Measurements from ENCODE around the gene DLGAP1.

The DLGAP1 gene

GRCh38 chr18:3716116-3716660, 738.9 kb downstream of the DLGAP1 start:
- H4K8ac ChIP-seq (ENCODE audit: low read depth, low read length): no peak overlapping the region
- no peaks in the 10 kb centered on the region for H3K79me2 ChIP-seq (ENCODE audit: control insufficient read depth, insufficient read depth, low read length)
- H3K4me2 ChIP-seq (ENCODE audit: low read length): no peak overlapping the region
- H3K9ac ChIP-seq (ENCODE audit: low read length): no peak overlapping the region
- no peak overlapping the region for H4K5ac ChIP-seq (ENCODE audit: low read length)
- H3K56ac ChIP-seq (ENCODE audit: low read length): no peak overlapping the region
- no peak overlapping the region for H3K4ac ChIP-seq (ENCODE audit: low read depth, low read length)
- H2AK5ac ChIP-seq (ENCODE audit: low read length): no peak overlapping the region
- H3K4me3 ChIP-seq (ENCODE audit: low read length): no peak overlapping the region
- no peak overlapping the region for H3K27ac ChIP-seq (ENCODE audit: low read depth, low read length)
- H2BK15ac ChIP-seq (replicated peaks; ENCODE audit: low read depth): no peak overlapping the region
- no peak overlapping the region for H2BK120ac ChIP-seq (ENCODE audit: low read depth, low read length)
- H3K23ac ChIP-seq (ENCODE audit: low read length): no peak overlapping the region
- H3K4me1 ChIP-seq (ENCODE audit: control insufficient read depth, low read depth, low read length): no peaks in the 10 kb centered on the region
- H3K27me3 ChIP-seq (ENCODE audit: insufficient read depth, low read length, poor library complexity): no peaks in the 10 kb centered on the region
- no peaks in the 10 kb centered on the region for H3K79me1 ChIP-seq (ENCODE audit: low read length)
- no CpG with 5 or more reads among the region's 1 CpG for WGBS (ENCODE audit: extremely low coverage, insufficient coverage, low lambda C conversion rate)
- no peak overlapping the region for H2BK5ac ChIP-seq (ENCODE audit: low read length)
- H3K36me3 ChIP-seq (ENCODE audit: control insufficient read depth, insufficient read depth, low read length): no peaks in the 10 kb centered on the region
- no peak overlapping the region for H3K18ac ChIP-seq (ENCODE audit: low read length)
- DNase-seq: no peak

DNA sequence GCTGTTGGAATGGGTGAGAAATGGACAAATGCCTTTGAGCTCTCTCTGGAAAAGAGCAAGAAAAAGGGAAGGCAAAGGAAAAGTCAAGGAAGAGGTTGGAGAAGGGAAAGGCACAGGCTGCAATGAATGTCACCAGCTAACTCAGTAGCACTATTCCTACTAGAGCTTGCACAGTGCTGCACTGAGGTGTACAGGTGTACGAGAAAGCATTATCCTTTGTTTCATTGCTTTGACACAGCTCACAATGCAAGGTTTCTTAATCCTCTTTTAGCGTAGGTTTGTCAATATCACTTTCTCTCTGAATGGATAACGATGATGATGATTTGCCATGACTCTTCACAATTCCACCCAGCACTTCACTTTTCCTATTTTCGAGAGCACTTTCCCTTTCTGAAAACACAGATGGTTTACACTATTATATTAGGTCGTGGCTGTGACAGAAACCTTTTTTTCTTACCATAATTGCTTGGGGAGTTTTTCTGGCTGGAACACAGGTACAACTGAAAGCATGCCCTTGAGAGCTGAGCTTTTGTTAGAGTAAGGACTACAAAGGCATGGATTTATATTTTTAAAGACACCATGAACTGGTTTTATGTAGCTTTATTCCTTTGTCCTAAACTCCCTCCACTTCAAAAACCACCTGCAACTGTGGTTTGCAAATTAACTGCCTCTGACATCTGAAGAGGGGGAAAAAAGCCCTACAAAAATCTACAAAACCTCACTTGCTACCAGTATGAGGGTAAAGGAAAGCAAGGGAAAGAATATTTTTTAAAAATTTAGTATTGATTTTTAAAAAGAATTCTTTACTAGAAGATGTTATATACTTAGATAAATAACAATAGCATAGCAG, 739.7 kb downstream of the DLGAP1 start:
- Histone ChIP-seq H4K8ac (ENCODE audit: low read depth, low read length) (no peak overlapping the region), H2BK120ac (ENCODE audit: low read depth, low read length) (no peak overlapping the region), H2AK5ac (ENCODE audit: low read length) (no peak overlapping the region), H3K56ac (ENCODE audit: low read length) (no peak overlapping the region), H4K5ac (ENCODE audit: low read length) (no peak overlapping the region), H2BK5ac (ENCODE audit: low read length) (no peak overlapping the region), H3K79me1 (ENCODE audit: low read length) (no peaks in the 10 kb centered on the region), H3K79me2 (ENCODE audit: control insufficient read depth, insufficient read depth, low read length) (no peaks in the 10 kb centered on the region), H3K18ac (ENCODE audit: low read length) (no peak overlapping the region), H2BK15ac (replicated peaks; ENCODE audit: low read depth) (no peak overlapping the region), H3K4me1 (ENCODE audit: control insufficient read depth, low read depth, low read length) (no peaks in the 10 kb centered on the region), H3K4me3 (ENCODE audit: low read length) (no peak overlapping the region), H3K27me3 (ENCODE audit: insufficient read depth, low read length, poor library complexity) (no peaks in the 10 kb centered on the region), H3K36me3 (ENCODE audit: control insufficient read depth, insufficient read depth, low read length) (no peaks in the 10 kb centered on the region), H3K4ac (ENCODE audit: low read depth, low read length) (no peak overlapping the region), H3K4me2 (ENCODE audit: low read length) (no peak overlapping the region), H3K9ac (ENCODE audit: low read length) (no peak overlapping the region), H3K23ac (ENCODE audit: low read length) (no peak overlapping the region), H3K27ac (ENCODE audit: low read depth, low read length) (no peak overlapping the region)
- no CpG with 5 or more reads among the region's 5 CpGs for WGBS (ENCODE audit: extremely low coverage, insufficient coverage, low lambda C conversion rate)
- no peak for DNase-seq

- Histone ChIP-seq H3K23ac (ENCODE audit: low read length) (no peak overlapping the region), H3K4ac (ENCODE audit: low read depth, low read length) (no peak overlapping the region), H3K9ac (ENCODE audit: low read length) (no peak overlapping the region), H3K36me3 (ENCODE audit: control insufficient read depth, insufficient read depth, low read length) (no peaks in the 10 kb centered on the region), H3K79me2 (ENCODE audit: control insufficient read depth, insufficient read depth, low read length) (no peaks in the 10 kb centered on the region), H3K27ac (ENCODE audit: low read depth, low read length) (no peak overlapping the region), H2AK5ac (ENCODE audit: low read length) (no peak overlapping the region), H2BK5ac (ENCODE audit: low read length) (no peak overlapping the region), H3K4me1 (ENCODE audit: control insufficient read depth, low read depth, low read length) (no peaks in the 10 kb centered on the region), H4K8ac (ENCODE audit: low read depth, low read length) (no peak overlapping the region), H2BK15ac (replicated peaks; ENCODE audit: low read depth) (no peak overlapping the region), H3K18ac (ENCODE audit: low read length) (no peak overlapping the region), H3K4me3 (ENCODE audit: low read length) (no peak overlapping the region), H4K5ac (ENCODE audit: low read length) (no peak overlapping the region), H3K56ac (ENCODE audit: low read length) (no peak overlapping the region), H3K79me1 (ENCODE audit: low read length) (no peaks in the 10 kb centered on the region), H3K4me2 (ENCODE audit: low read length) (no peak overlapping the region), H3K27me3 (ENCODE audit: insufficient read depth, low read length, poor library complexity) (no peaks in the 10 kb centered on the region), H2BK120ac (ENCODE audit: low read depth, low read length) (no peak overlapping the region)
- WGBS (ENCODE audit: extremely low coverage, insufficient coverage, low lambda C conversion rate): no CpG with 5 or more reads among the region's 8 CpGs
- no peak for DNase-seq
Observed at GRCh38 chr18:3713708-3714107, 741.4 kb downstream of the DLGAP1 start.

- no peak overlapping the region for H3K9ac ChIP-seq (ENCODE audit: low read length)
- H3K56ac ChIP-seq (ENCODE audit: low read length): no peak overlapping the region
- no peaks in the 10 kb centered on the region for H3K79me1 ChIP-seq (ENCODE audit: low read length)
- H3K27me3 ChIP-seq (ENCODE audit: insufficient read depth, low read length, poor library complexity): no peaks in the 10 kb centered on the region
- H3K79me2 ChIP-seq (ENCODE audit: control insufficient read depth, insufficient read depth, low read length): no peaks in the 10 kb centered on the region
- no peak overlapping the region for H3K4me3 ChIP-seq (ENCODE audit: low read length)
- no peak overlapping the region for H3K23ac ChIP-seq (ENCODE audit: low read length)
- H3K4me2 ChIP-seq (ENCODE audit: low read length): no peak overlapping the region
- H2BK15ac ChIP-seq (replicated peaks; ENCODE audit: low read depth): no peak overlapping the region
- H3K4ac ChIP-seq (ENCODE audit: low read depth, low read length): no peak overlapping the region
- H4K5ac ChIP-seq (ENCODE audit: low read length): no peak overlapping the region
- H2AK5ac ChIP-seq (ENCODE audit: low read length): no peak overlapping the region
- no peaks in the 10 kb centered on the region for H3K4me1 ChIP-seq (ENCODE audit: control insufficient read depth, low read depth, low read length)
- H3K27ac ChIP-seq (ENCODE audit: low read depth, low read length): no peak overlapping the region
- H3K36me3 ChIP-seq (ENCODE audit: control insufficient read depth, insufficient read depth, low read length): no peaks in the 10 kb centered on the region
- no peak overlapping the region for H2BK120ac ChIP-seq (ENCODE audit: low read depth, low read length)
- WGBS (ENCODE audit: extremely low coverage, insufficient coverage, low lambda C conversion rate): no CpG with 5 or more reads among the region's 4 CpGs
- no peak overlapping the region for H4K8ac ChIP-seq (ENCODE audit: low read depth, low read length)
- no peak for DNase-seq
- H3K18ac ChIP-seq (ENCODE audit: low read length): no peak overlapping the region
- no peak overlapping the region for H2BK5ac ChIP-seq (ENCODE audit: low read length)
Observed at GRCh38 chr18:3713166-3713565, 741.9 kb downstream of the DLGAP1 start.

GRCh38 chr18:3712491-3712890, 742.6 kb downstream of the DLGAP1 start:
- no peak for DNase-seq
- H3K4me2 ChIP-seq (ENCODE audit: low read length): no peak overlapping the region
- no peak overlapping the region for H2AK5ac ChIP-seq (ENCODE audit: low read length)
- no peak overlapping the region for H2BK120ac ChIP-seq (ENCODE audit: low read depth, low read length)
- no peaks in the 10 kb centered on the region for H3K27me3 ChIP-seq (ENCODE audit: insufficient read depth, low read length, poor library complexity)
- H3K56ac ChIP-seq (ENCODE audit: low read length): no peak overlapping the region
- no peaks in the 10 kb centered on the region for H3K36me3 ChIP-seq (ENCODE audit: control insufficient read depth, insufficient read depth, low read length)
- H4K5ac ChIP-seq (ENCODE audit: low read length): no peak overlapping the region
- no peak overlapping the region for H3K27ac ChIP-seq (ENCODE audit: low read depth, low read length)
- no peaks in the 10 kb centered on the region for H3K79me2 ChIP-seq (ENCODE audit: control insufficient read depth, insufficient read depth, low read length)
- no CpG with 5 or more reads among the region's 5 CpGs for WGBS (ENCODE audit: extremely low coverage, insufficient coverage, low lambda C conversion rate)
- no peaks in the 10 kb centered on the region for H3K4me1 ChIP-seq (ENCODE audit: control insufficient read depth, low read depth, low read length)
- H4K8ac ChIP-seq (ENCODE audit: low read depth, low read length): no peak overlapping the region
- H3K9ac ChIP-seq (ENCODE audit: low read length): no peak overlapping the region
- no peak overlapping the region for H2BK5ac ChIP-seq (ENCODE audit: low read length)
- H3K23ac ChIP-seq (ENCODE audit: low read length): no peak overlapping the region
- H3K18ac ChIP-seq (ENCODE audit: low read length): no peak overlapping the region
- H3K4ac ChIP-seq (ENCODE audit: low read depth, low read length): no peak overlapping the region
- H3K4me3 ChIP-seq (ENCODE audit: low read length): no peak overlapping the region
- no peak overlapping the region for H2BK15ac ChIP-seq (replicated peaks; ENCODE audit: low read depth)
- H3K79me1 ChIP-seq (ENCODE audit: low read length): no peaks in the 10 kb centered on the region
